VCaP (cell line): Measurements from ENCODE around the gene LDHD.
"Not testable (repeated sequence)": the region's sequence is repeated elsewhere in the genome, so short reads cannot be mapped to it uniquely, and the experiment has no call there.

ENCODE experiments used
- H3K27ac ChIP-seq: fragments of 450-650 bp; 2 replicates; pipeline ENCODE4 v1.5.1; 2017
- TF ChIP-seq, protein P1 (sequence below): fragments of 450-650 bp; conservative IDR thresholded peaks from 2 replicates; pipeline ENCODE4 v1.5.1; 2017; ENCODE audit warnings: mild to moderate bottlenecking, moderate library complexity

The LDHD gene

DNA sequence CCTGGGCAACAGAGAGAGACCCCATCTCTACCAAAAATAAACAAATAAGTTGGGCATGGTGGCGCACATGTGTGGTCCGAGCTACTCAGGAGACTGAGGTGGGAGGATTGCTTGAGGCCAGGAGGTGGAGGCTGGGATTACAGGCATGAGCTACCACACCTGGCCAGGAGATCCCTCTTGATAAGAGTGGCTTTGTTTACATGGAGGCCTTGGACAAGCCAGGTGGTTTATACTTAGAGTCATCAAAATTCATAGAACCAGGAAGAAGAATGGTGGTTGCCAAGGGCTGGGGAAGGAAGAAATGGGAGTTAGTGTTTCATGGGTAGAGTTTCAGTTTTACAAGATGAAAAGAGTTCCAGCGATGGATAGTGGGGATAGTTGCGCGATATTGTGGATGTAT, 22.9 kb upstream of the LDHD start:
- H3K27ac ChIP-seq = no peak overlapping the region
- TF ChIP-seq, protein P1, sequence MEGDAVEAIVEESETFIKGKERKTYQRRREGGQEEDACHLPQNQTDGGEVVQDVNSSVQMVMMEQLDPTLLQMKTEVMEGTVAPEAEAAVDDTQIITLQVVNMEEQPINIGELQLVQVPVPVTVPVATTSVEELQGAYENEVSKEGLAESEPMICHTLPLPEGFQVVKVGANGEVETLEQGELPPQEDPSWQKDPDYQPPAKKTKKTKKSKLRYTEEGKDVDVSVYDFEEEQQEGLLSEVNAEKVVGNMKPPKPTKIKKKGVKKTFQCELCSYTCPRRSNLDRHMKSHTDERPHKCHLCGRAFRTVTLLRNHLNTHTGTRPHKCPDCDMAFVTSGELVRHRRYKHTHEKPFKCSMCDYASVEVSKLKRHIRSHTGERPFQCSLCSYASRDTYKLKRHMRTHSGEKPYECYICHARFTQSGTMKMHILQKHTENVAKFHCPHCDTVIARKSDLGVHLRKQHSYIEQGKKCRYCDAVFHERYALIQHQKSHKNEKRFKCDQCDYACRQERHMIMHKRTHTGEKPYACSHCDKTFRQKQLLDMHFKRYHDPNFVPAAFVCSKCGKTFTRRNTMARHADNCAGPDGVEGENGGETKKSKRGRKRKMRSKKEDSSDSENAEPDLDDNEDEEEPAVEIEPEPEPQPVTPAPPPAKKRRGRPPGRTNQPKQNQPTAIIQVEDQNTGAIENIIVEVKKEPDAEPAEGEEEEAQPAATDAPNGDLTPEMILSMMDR = no peak

DNA sequence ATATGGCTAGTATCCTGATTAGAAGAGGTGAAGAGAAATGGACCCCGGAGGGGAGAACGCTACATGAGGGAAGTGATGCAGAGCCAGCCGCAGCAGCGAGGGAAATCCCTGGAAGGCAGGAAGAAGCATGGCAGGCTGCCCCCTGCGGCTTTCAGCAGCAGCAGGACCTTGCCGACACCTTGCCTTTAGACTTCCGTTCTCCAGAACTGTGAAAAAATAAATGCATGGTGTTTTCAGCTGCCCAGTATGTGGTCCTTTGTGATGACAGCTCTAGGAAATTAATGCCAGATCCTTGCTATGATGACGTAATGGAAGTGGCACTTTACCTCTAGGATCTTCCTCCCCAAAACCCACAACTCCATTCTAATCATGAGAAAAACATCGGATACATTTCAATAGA, 22.1 kb upstream of the LDHD start:
- no peak overlapping the region for H3K27ac ChIP-seq
- TF ChIP-seq, protein P1 = no peak

DNA sequence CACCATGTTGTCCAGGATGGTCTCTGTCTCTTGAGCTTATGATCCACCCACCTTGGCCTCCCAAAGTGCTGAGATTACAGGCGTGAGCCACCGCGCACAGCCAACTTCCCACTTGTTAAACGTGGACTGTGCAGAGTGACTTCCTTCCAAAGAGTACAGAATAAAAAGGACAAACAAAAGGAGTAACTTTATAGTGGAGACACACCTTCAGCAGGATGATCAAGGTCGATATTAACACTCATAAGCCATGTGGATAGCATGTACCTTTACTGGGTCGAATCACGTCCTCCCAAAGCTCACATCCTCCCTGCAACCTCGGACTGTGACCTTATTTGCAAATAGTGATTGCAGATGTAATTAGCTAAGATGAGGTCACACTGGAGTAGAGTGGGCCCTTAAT, 21.7 kb upstream of the LDHD start:
- TF ChIP-seq, protein P1 = no peak
- no peak overlapping the region for H3K27ac ChIP-seq

DNA sequence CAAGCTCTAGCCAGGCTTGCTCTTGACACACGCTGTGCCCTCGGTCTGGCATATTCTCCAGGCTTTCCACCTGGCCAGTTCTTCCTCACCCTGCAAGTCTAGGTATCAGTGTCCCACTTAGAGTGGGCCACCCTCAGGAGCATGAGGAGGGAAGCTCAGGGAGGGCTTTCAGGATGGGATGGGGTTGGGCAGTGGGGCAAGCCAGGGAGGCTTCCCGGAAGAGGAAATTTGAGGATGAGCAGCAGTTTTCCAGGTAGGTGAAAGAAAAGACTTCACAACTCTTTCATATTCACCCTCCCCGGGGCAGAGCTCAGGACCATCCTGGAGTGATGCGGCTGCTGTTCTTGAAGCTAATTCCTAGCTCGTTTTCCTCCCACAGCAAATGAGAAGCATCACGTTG, 14.5 kb upstream of the LDHD start:
- no peak overlapping the region for H3K27ac ChIP-seq
- TF ChIP-seq, protein P1 = no peak

DNA sequence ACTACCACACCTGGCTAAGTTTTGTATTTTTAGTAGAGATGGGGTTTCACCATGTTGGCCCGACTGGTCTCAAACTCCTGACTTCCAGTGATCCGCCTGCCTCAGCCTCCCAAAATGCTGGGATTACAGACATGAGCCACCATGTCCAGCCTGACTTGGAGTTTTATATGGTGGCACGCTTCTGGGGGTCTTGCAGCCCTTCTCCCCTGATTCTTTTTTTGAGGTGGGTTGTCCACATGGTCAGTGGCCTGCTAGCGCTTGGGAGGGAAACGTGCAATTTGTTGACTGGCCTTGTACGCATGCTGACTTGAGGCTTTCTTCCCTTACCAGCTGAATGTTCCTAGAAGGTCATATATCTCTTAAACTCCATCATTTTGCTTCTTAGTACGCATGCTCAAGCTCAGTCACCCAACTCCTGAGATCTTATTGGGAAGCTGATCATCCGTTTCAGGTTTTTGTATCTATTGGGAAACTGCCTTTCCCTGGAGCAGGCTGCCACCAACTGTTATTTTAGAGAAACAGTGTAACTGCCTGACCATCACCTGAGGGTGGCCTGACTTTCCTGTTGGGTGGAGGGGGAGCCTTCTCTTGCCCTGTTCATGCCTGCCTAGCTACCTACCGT, 13.7 kb upstream of the LDHD start:
- H3K27ac ChIP-seq = no peak overlapping the region
- TF ChIP-seq, protein P1 = 0 out of 2 replicates have a peak, but pooled peaks have one; percentile 10

DNA sequence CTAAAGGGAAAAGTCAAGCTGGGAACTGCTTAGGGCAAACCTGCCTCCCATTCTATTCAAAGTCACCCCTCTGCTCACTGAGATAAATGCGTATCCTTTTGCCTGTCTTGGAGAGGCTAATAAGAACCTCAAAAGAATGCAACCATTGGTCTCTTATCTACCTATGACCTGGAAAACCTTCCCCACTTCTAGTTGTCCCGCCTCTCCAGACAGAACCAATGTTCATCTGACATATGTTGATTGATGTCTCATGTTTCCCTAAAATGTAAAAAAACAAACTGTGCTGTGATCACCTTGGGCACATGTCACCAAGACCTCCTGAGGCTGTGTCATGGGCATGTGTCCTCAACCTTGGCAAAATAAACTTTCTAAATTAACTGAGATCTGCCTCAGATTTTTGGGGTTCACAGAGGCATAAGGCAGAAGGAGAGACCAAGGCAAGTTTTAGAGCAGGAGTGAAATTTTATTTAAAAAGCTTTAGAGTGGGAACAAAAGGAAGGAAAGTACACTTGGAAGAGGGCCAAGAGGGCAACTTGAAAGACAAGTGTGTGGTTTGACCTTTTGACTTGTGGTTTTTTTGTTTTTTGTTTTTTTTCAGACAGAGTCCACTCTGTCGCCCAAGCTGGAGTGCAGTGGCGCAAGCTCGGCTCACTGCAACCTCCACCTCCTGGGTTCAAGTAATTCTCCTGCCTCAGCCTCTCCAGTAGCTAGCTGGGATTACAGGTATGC, 13.0 kb upstream of the LDHD start:
- not testable (repeated sequence) for H3K27ac ChIP-seq

DNA sequence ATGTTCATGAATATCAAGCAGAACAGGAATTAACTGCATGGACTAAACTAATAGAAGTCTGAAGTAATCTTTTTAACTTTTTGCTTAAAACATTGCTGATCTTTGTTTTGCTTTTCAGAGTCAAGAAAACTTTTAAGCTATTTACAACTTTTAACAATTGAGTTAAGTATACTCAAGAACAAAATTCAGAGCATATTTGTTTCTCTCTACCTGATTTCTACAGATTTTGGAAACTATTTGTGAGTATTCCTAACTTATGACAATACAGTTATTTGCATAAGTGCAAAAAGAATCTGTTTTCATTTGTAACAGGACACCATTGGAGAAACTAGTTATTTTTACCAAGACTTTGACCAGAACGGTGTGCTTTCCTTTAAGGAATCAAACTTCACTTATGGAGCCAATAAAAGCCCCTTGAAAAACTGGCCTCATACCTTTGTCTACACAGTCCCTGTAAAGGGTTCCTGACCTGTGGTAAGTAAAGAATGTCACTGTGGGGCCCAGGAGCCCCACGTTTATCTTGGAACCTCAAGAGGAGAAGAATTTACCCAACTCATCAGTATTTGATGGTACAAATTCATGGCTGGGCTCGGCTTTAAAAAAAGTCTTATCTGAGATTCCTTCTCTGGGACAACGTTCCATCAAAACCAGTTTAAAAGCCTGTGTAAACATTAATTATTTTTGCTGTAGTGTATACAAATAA, 11.3 kb upstream of the LDHD start:
- TF ChIP-seq, protein P1 = no peak
- H3K27ac ChIP-seq = peak overlapping the region; percentile 28; the same call in 1 of the 2 replicates
